OCI-LY7 (cell line): ENCODE measurements around the gene EPB41.

Source experiments
- EZH2phosphoT487 ChIP-seq: fragments of 200-600 bp; sonication (generic); IDR thresholded peaks from 2 replicates; pipeline ENCODE4 v1.6.1; 2018; ENCODE audit warnings: low read depth, borderline replicate concordance, mild to moderate bottlenecking, mixed run types, antibody characterized with exemption, low read length, moderate library complexity, mixed read lengths
- TF ChIP-seq, protein P1 (sequence below): fragments of 200-600 bp; sonication (generic); conservative IDR thresholded peaks from 2 replicates; pipeline ENCODE4 v1.5.1; 2014; ENCODE audit warnings: mild to moderate bottlenecking, antibody characterized with exemption, low read length, moderate library complexity, mixed read lengths

DNA sequence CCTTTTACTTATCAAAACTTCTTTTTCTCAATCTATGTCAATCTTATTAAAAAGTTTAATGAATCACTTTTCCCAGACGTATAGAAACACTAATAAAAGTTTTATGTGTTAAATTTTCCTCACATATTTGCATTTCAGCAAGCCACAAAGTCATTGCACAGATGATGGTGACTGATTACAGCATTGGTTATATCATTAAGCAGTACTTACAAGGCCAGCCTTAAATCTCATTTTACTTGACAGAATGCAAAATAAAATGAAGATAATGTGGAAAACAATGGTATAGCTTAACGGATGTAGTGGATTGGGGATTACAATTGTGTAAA, 169.8 kb downstream of the EPB41 start:
- TF ChIP-seq, protein P1, sequence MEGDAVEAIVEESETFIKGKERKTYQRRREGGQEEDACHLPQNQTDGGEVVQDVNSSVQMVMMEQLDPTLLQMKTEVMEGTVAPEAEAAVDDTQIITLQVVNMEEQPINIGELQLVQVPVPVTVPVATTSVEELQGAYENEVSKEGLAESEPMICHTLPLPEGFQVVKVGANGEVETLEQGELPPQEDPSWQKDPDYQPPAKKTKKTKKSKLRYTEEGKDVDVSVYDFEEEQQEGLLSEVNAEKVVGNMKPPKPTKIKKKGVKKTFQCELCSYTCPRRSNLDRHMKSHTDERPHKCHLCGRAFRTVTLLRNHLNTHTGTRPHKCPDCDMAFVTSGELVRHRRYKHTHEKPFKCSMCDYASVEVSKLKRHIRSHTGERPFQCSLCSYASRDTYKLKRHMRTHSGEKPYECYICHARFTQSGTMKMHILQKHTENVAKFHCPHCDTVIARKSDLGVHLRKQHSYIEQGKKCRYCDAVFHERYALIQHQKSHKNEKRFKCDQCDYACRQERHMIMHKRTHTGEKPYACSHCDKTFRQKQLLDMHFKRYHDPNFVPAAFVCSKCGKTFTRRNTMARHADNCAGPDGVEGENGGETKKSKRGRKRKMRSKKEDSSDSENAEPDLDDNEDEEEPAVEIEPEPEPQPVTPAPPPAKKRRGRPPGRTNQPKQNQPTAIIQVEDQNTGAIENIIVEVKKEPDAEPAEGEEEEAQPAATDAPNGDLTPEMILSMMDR, result no peak
- no peak for TF ChIP-seq EZH2phosphoT487
